Measurements from ENCODE around the gene ADGRG6. TPM values are rescaled to one million over a fixed set of nuclear protein-coding genes. Genes with fewer than 3 reads are reported as not detected.
A peak's percentile ranks its signal among the peaks of the same experiment; 100 is the strongest.

The ADGRG6 gene
- total RNA-seq, 1 experiment from 2014 or later = 259 TPM

DNA sequence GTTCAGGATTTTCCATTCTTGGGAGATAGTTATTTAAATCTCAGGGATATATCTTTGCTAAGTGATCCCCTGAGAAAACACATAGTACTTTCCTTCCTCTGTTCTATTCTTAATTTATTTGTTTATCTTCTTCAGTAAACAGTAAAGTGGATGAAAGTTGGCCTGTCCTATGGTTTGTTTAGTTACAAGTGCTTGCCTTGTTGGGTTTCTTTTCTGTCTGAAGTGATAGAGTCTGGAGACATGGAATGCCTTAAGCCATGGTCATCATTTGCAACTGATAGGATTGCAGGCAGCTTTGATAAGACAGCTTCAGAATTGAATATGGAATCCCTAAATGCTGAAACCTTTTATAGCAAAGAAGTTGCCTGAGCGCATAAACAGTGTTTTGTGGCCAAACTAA, 4.9 kb downstream of the ADGRG6 start:
- ATAC-seq = no peak
- peak overlapping the region in 1 of 2 experiments; percentile 85; a peak in 3 of 4 replicates for H3K4me3 ChIP-seq (ENCODE audit: low read depth in 2 of 2, low read length in 2 of 2)
- no peaks in the 10 kb centered on the region for H3K27me3 ChIP-seq (ENCODE audit: control insufficient read depth, insufficient read depth, low read length)
- CTCF ChIA-PET = no interaction called here
- H3K27ac ChIP-seq (ENCODE audit: low read length) = peak overlapping the region; percentile 100
- POLR2A ChIA-PET = no interaction called here
- in situ Hi-C loops (cut with HindIII; ENCODE audit: low pct_unique_long_range_greater_than_20kb, low sequenced_read_pairs) (no loop called here), intact Hi-C loops (cut with micrococcal nuclease; ENCODE audit: unreplicated experiment) (loop anchor here (10.0 kb wide), 1 partner anchor 152 kb away; no protein-coding TSS in a partner anchor)
- no peak for DNase-seq (ENCODE audit: low read depth, low spot score)
- H3K36me3 ChIP-seq (ENCODE audit: control insufficient read depth, insufficient read depth, low read length) = peaks cover 29% of the 10 kb centered on the region
- H3K4me1 ChIP-seq (ENCODE audit: control insufficient read depth, insufficient read depth, low read length) = peaks cover 66% of the 10 kb centered on the region
- BruUV-seq (replicated peaks) = no TSS peak
- H3K9me3 ChIP-seq (ENCODE audit: control insufficient read depth, insufficient read depth, low read depth, low read length) = no peaks in the 10 kb centered on the region
- TF ChIP-seq, protein P1, sequence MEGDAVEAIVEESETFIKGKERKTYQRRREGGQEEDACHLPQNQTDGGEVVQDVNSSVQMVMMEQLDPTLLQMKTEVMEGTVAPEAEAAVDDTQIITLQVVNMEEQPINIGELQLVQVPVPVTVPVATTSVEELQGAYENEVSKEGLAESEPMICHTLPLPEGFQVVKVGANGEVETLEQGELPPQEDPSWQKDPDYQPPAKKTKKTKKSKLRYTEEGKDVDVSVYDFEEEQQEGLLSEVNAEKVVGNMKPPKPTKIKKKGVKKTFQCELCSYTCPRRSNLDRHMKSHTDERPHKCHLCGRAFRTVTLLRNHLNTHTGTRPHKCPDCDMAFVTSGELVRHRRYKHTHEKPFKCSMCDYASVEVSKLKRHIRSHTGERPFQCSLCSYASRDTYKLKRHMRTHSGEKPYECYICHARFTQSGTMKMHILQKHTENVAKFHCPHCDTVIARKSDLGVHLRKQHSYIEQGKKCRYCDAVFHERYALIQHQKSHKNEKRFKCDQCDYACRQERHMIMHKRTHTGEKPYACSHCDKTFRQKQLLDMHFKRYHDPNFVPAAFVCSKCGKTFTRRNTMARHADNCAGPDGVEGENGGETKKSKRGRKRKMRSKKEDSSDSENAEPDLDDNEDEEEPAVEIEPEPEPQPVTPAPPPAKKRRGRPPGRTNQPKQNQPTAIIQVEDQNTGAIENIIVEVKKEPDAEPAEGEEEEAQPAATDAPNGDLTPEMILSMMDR (IDR thresholded peaks at IDR 0.05) = no peak
- TF ChIP-seq POLR2AphosphoS5 (IDR thresholded peaks at IDR 0.05; ENCODE audit: low read depth, low read length) (no peak), SIN3A (IDR thresholded peaks at IDR 0.05; ENCODE audit: borderline replicate concordance, insufficient read depth, low read depth, low read length) (no peak), TCF7L2 (IDR thresholded peaks at IDR 0.05; ENCODE audit: low read depth, low read length) (no peak)
- TF ChIP-seq, protein P2, sequence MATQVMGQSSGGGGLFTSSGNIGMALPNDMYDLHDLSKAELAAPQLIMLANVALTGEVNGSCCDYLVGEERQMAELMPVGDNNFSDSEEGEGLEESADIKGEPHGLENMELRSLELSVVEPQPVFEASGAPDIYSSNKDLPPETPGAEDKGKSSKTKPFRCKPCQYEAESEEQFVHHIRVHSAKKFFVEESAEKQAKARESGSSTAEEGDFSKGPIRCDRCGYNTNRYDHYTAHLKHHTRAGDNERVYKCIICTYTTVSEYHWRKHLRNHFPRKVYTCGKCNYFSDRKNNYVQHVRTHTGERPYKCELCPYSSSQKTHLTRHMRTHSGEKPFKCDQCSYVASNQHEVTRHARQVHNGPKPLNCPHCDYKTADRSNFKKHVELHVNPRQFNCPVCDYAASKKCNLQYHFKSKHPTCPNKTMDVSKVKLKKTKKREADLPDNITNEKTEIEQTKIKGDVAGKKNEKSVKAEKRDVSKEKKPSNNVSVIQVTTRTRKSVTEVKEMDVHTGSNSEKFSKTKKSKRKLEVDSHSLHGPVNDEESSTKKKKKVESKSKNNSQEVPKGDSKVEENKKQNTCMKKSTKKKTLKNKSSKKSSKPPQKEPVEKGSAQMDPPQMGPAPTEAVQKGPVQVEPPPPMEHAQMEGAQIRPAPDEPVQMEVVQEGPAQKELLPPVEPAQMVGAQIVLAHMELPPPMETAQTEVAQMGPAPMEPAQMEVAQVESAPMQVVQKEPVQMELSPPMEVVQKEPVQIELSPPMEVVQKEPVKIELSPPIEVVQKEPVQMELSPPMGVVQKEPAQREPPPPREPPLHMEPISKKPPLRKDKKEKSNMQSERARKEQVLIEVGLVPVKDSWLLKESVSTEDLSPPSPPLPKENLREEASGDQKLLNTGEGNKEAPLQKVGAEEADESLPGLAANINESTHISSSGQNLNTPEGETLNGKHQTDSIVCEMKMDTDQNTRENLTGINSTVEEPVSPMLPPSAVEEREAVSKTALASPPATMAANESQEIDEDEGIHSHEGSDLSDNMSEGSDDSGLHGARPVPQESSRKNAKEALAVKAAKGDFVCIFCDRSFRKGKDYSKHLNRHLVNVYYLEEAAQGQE (IDR thresholded peaks at IDR 0.05; ENCODE audit: insufficient read depth in 1 of 2, low read depth in 2 of 2, low read length in 1 of 2) = no peak

DNA sequence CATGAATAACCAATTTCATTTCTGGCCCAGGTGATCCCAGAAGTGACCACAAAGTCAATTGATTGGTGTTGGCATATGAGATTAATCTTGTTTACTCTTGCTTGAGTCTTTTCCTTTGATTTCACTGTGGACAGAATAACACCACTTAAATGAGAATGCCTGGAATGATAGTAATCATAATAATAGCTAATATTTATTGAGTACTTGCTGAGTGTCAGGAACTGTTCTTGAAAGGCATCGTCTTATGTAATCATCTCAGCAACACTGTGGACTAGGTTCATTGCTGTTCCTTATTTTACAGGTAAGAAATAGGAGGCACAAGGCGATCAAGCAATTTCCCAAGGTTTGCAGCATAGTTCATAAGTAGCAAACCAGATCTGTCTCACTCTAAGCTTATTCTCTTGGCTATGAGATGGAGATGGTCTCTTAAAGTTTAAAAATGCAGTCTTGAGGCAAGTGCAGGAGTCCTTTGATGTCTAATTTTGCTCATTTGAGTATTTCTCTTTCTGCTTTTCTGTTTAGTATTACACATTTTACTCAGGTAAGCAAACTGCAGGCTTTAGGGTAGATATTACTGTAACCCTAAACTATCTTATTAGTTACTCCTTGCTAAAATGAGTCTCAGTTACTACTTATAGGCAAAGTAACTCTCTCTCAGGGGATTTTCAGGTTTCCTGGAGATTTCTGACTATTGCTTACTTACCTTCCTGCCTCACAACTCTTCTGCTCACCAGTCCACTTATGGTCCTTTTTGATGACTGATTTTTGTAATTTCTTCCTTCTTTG, 6.3 kb downstream of the ADGRG6 start:
- no TSS peak for BruUV-seq (replicated peaks)
- Histone ChIP-seq H3K4me1 (ENCODE audit: control insufficient read depth, insufficient read depth, low read length) (peaks cover 81% of the 10 kb centered on the region), H3K36me3 (ENCODE audit: control insufficient read depth, insufficient read depth, low read length) (peaks cover 38% of the 10 kb centered on the region), H3K27ac (ENCODE audit: low read length) (peak overlapping the region; percentile 100), H3K9me3 (ENCODE audit: control insufficient read depth, insufficient read depth, low read depth, low read length) (no peaks in the 10 kb centered on the region), H3K27me3 (ENCODE audit: control insufficient read depth, insufficient read depth, low read length) (no peaks in the 10 kb centered on the region), H3K4me3 (ENCODE audit: low read depth in 2 of 2, low read length in 2 of 2) (peak overlapping the region in 1 of 2 experiments; percentile 85; a peak in 1 of 4 replicates)
- TF ChIP-seq POLR2AphosphoS5 (IDR thresholded peaks at IDR 0.05; ENCODE audit: low read depth, low read length) = no peak
- TF ChIP-seq TCF7L2 (IDR thresholded peaks at IDR 0.05; ENCODE audit: low read depth, low read length) = peak; percentile 71
- TF ChIP-seq, protein P2 (IDR thresholded peaks at IDR 0.05; ENCODE audit: insufficient read depth in 1 of 2, low read depth in 2 of 2, low read length in 1 of 2) = no peak
- intact Hi-C loops (cut with micrococcal nuclease; ENCODE audit: unreplicated experiment) = loop anchor here (10.0 kb wide), 1 partner anchor 153 kb away; no protein-coding TSS in a partner anchor
- CTCF ChIA-PET = no interaction called here
- no peak for ATAC-seq
- in situ Hi-C loops (cut with HindIII; ENCODE audit: low pct_unique_long_range_greater_than_20kb, low sequenced_read_pairs) = no loop called here
- no peak for DNase-seq (ENCODE audit: low read depth, low spot score)
- POLR2A ChIA-PET = no interaction called here
